GM20000 (cell line): ENCODE data around the gene TCF4.

Source experiments
- DNase-seq: peaks from one replicate; pipeline ENCODE4 v3.0.0; 2012; ENCODE audit warnings: low spot score
- TF ChIP-seq, protein P1 (sequence below): IDR thresholded peaks from 2 replicates; pipeline ENCODE4 v1.5.1; 2012; ENCODE audit warnings: mild to moderate bottlenecking, control low read depth; ENCODE audit errors: extremely low read depth, missing control alignments

Gene TCF4

DNA sequence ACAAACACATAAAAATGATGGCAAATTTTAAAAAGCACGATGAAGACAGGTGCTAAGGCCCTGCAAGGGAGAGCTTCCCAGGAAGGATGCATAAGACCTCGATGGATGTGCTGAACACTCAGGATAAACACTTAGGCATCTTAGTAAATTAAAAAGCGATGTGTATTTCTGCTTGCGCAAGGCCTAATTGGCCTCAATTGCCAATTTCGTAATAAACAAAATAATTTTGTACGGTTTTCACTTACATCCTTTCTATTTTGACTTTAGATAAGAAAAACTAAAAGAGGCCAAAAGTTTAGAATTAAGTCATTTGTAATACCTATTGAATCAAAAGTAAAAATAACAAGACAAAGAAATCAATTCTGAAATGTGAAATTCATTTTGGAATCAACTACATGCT lies 189.1 kb downstream of the TCF4 start:
- DNase-seq: no peak
- TF ChIP-seq, protein P1, sequence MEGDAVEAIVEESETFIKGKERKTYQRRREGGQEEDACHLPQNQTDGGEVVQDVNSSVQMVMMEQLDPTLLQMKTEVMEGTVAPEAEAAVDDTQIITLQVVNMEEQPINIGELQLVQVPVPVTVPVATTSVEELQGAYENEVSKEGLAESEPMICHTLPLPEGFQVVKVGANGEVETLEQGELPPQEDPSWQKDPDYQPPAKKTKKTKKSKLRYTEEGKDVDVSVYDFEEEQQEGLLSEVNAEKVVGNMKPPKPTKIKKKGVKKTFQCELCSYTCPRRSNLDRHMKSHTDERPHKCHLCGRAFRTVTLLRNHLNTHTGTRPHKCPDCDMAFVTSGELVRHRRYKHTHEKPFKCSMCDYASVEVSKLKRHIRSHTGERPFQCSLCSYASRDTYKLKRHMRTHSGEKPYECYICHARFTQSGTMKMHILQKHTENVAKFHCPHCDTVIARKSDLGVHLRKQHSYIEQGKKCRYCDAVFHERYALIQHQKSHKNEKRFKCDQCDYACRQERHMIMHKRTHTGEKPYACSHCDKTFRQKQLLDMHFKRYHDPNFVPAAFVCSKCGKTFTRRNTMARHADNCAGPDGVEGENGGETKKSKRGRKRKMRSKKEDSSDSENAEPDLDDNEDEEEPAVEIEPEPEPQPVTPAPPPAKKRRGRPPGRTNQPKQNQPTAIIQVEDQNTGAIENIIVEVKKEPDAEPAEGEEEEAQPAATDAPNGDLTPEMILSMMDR: no peak

DNA sequence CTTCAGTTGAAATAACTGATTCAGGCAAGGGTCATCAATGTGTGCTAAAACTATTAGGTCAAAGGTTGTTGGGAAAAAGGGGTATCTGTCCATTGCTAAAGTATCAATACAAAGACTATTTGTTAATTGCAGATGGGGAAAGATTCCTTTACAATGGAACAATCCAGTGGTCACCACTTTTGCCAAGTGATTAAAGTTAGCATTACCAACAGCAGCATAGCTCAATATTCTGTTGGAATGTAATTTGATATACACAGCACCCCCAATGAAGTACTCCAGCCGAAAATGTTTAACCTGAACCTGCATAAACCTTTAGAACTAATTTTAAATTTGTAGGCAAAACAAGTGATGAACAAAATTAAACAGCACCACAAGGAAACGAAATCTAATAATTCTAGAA lies 191.0 kb downstream of the TCF4 start:
- TF ChIP-seq, protein P1: no peak
- DNase-seq: no peak

DNA sequence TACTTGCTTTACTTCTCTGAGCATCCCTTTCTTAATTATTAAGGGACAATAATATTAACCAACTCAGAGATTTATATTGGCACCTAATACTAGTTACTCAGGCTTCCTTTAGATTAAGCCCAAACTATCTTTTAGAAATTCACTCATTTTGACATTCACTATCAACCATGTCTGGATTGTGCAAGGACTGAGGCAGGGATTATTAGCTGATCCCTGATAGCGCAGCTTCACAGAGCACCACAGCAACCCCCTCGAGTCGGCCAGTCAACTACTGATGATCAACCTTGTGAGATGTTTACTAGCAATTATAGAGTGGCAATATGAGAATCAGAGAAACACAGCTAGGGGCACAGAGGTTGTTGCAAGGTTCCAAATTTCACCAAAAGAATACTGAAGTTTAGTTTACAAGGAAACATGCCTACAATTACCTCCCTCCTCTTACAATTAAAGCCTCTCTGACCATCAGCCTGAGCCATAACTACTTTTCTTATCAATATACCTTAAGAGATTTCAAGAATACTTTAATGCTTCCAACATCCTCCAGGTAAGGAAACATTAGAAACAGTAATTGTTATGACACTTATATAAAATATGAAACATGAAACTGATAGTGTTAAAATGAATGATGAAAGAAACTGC lies 191.6 kb downstream of the TCF4 start:
- DNase-seq: no peak
- TF ChIP-seq, protein P1: no peak

DNA sequence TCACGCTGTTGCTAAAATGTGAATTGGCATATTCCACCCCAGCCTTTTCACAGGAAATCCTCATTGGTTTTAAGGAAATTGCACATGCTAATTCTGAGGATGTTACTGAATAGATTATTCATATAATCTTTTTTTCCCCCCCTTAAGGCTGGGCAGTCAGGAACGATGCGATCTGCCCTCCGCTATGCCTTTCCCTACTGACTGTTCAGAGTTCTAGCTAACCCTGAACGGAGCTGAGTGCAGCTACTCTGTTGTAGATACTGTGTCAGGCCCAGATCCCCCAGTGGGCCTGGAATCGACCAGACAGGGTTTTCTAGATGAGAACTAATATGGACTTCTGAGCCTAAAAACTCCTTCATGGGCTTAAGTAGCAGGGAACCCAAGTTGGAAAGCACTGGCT lies 192.2 kb downstream of the TCF4 start:
- TF ChIP-seq, protein P1: no peak
- no peak for DNase-seq

DNA sequence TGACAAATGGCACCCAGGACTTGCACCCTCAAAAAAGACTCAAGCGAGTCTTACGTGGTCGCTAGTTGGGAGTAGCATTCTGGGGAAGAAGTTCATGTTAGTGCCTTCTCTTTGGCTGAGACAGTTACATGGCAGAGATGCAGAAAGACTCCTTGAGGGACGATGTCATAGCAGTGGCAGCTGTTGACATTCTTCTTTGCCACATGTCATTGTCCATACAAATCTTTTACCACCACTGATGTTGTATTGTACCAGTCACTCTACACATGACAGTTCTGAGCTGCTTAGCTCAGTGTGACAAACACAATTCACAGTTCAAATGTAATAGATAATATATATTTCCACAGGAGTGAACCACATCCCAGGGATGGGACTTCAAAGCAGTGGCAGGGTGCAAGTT lies 197.1 kb downstream of the TCF4 start:
- DNase-seq: no peak
- TF ChIP-seq, protein P1: no peak

DNA sequence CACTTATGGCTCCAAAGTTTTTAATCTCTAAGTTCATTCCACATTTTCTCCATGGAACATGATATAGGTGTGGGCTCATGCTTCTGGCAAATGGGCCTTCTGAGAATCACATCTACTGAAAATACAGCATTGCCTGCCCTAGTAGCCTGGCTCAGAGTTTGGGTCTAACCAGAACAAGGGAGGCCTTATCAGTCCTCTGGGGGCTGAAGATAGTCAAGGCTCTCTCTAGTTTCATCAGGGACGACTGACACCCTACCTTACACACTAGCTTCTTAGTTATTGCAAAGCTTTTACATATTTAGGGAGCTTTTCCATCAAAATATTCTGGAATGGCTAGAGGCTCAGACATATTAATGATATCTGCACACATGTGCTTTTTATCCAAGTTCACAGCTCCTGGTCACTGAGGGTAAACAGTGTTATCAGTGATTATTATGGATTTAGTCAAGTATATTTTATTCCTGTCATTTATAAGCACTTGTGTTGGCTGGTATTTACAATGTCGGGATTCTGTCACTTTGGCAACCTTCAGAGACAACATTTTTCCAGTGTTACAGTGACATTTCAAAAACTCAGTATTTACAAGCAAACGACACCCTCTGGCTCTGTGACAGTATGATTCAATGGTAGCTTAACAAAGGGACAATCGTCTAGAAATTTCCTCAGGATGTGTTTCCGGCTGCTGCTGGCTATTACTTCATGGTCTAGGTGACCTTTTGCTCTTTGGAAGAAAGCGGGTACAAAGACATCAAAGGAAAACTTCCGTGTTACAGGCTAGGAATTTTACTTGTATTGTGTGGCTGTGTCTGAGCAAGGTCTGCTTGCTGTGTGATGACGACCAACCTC lies 200.6 kb downstream of the TCF4 start:
- TF ChIP-seq, protein P1: no peak

DNA sequence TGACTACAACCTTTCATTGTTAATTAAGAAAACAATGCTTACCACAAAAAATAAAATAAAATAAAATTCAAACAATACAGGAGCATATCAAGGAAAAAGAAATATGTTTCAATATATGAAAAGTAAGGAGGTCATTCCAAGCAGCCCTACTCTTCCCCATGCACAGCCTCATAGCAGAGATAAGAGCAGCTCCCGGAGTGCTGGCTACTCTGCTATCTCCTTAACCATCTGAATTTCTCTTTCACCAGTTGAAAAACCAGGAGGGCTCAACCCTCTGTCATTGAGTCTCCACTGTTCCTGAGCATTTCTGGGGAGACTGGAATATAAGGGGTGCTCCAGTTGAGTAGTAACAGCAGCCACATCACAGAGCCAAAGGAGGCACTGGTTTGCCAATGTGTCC lies 201.4 kb downstream of the TCF4 start:
- no peak for DNase-seq
- TF ChIP-seq, protein P1: no peak

More for the DNA sequence above, 200.6 kb downstream of the TCF4 start:
- DNase-seq: no peak
